Endodermal cell (in vitro differentiated cells): ENCODE data around the gene ITIH5. TPM values are rescaled to one million over a fixed set of nuclear protein-coding genes. Genes with fewer than 3 reads are reported as not detected.

Experiments
- DNase-seq: peaks from one replicate; pipeline ENCODE4 v3.0.0-alpha.2; 2017
- H3K27ac ChIP-seq: 2 replicates; pipeline ENCODE4 v1.5.1; 2013; ENCODE audit warnings: mild to moderate bottlenecking, low read depth, low read length, moderate library complexity
- H3K27me3 ChIP-seq: 2 replicates; pipeline ENCODE4 v1.6.1; 2013; ENCODE audit warnings: mild to moderate bottlenecking, low read length, moderate library complexity; ENCODE audit not compliant: insufficient read depth, control insufficient read depth, poor library complexity, severe bottlenecking
- H3K36me3 ChIP-seq: 2 replicates; pipeline ENCODE4 v1.7.0; 2013; ENCODE audit warnings: mild to moderate bottlenecking, low read length, moderate library complexity; ENCODE audit not compliant: control insufficient read depth, insufficient read depth
- H3K4me1 ChIP-seq: one replicate; pipeline ENCODE4 v1.7.0; 2013; ENCODE audit warnings: low read length; ENCODE audit not compliant: control insufficient read depth, insufficient read depth
- H3K4me3 ChIP-seq: 2 replicates; pipeline ENCODE4 v1.5.1; 2013; ENCODE audit warnings: mild to moderate bottlenecking, low read length, moderate library complexity
- H3K9ac ChIP-seq: 2 replicates; pipeline ENCODE4 v1.6.1; 2013; ENCODE audit warnings: mild to moderate bottlenecking, low read length, moderate library complexity; ENCODE audit not compliant: poor library complexity, severe bottlenecking; ENCODE audit errors: extremely low read depth
- H3K9me3 ChIP-seq: 2 replicates; pipeline ENCODE4 v1.6.1; 2013; ENCODE audit warnings: mild to moderate bottlenecking, low read length, moderate library complexity; ENCODE audit not compliant: control insufficient read depth
- H3K27ac Mint-ChIP-seq: 2 replicates; pipeline ENCODE4 v1.8.0; 2020; ENCODE audit warnings: mixed read lengths
- H3K27me3 Mint-ChIP-seq: 2 replicates; pipeline ENCODE4 v1.8.0; 2021; ENCODE audit warnings: mild to moderate bottlenecking, mixed read lengths; ENCODE audit not compliant: insufficient read depth
- H3K36me3 Mint-ChIP-seq: 2 replicates; pipeline ENCODE4 v1.8.0; 2020; ENCODE audit warnings: low read depth, mixed read lengths
- H3K4me1 Mint-ChIP-seq: 2 replicates; pipeline ENCODE4 v1.8.0; 2020; ENCODE audit warnings: mixed read lengths
- H3K4me3 Mint-ChIP-seq: 2 replicates; pipeline ENCODE4 v1.8.0; 2020; ENCODE audit warnings: mild to moderate bottlenecking, moderate library complexity, mixed read lengths
- H3K9me3 Mint-ChIP-seq: 2 replicates; pipeline ENCODE4 v1.8.0; 2020; ENCODE audit warnings: mild to moderate bottlenecking, mixed read lengths
- WGBS, 2 experiments: methylation state at CpG; one replicate each; pipeline versions ENCODE4 v1.1.5 to v1.1.7; 2013; ENCODE audit warnings: missing lambda C conversion rate in 2 of 2, mixed read lengths in 1 of 2; ENCODE audit not compliant: insufficient coverage in 1 of 2, insufficient read length in 1 of 2; 5-methylcytosine and 5-hydroxymethylcytosine counted together
- total RNA-seq, 2 donors: library from RNA; stranded (reverse); fragmentation: NEBNext Ultra II Directional in 1 of 2; extraction: Animal tissue kit (Norgen Biotek cat#: 25700) in 1 of 2; gene quantifications; 2 replicates in 1 of 2; 3 replicates in 1 of 2; pipeline ENCODE4 v1.2.1, GENCODE V29; 2021
- TF ChIP-seq, protein P1 (sequence below): fragments of 200-600 bp; sonication (generic); conservative IDR thresholded peaks from 2 replicates; pipeline ENCODE4 v1.5.0; 2021; ENCODE audit warnings: antibody characterized with exemption, mild to moderate bottlenecking

Gene ITIH5
- total RNA-seq, 2 donors from 2014 or later, result 2.9 to 5.3 TPM

DNA sequence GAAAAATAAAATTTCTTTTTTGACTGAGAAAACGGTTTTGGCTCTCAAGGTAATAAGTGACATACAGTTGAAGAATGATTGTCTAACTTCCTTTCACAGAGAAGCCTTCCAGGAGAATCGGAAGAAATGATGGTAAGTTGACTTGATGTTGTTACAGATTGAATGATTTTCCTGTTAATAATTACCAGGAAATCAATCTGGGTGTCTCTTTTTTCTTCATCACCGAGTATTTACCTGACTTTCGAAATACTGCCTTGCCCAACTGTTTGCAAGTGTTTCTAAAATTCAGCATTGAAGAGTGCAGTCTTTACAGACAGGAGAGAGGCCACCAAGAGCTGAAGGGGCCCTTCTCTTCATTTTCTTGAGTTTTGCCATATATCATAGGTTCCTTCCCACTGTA lies 40.3 kb upstream of the ITIH5 start:
- Mint-ChIP-seq H3K36me3 (no peaks in the 10 kb centered on the region), H3K9me3 (no peaks in the 10 kb centered on the region), H3K27me3 (peaks cover 2% of the 10 kb centered on the region), H3K4me3 (no peak overlapping the region), H3K4me1 (no peaks in the 10 kb centered on the region), H3K27ac (no peak overlapping the region)
- Histone ChIP-seq H3K27me3 (no peaks in the 10 kb centered on the region), H3K36me3 (no peaks in the 10 kb centered on the region), H3K4me1 (no peaks in the 10 kb centered on the region), H3K9ac (no peak overlapping the region), H3K4me3 (no peak overlapping the region), H3K9me3 (no peaks in the 10 kb centered on the region), H3K27ac (no peak overlapping the region)
- whole genome bisulfite sequencing, 2 experiments, result 88% methylated on average over 4 of the region's 4 CpGs
- TF ChIP-seq, protein P1, sequence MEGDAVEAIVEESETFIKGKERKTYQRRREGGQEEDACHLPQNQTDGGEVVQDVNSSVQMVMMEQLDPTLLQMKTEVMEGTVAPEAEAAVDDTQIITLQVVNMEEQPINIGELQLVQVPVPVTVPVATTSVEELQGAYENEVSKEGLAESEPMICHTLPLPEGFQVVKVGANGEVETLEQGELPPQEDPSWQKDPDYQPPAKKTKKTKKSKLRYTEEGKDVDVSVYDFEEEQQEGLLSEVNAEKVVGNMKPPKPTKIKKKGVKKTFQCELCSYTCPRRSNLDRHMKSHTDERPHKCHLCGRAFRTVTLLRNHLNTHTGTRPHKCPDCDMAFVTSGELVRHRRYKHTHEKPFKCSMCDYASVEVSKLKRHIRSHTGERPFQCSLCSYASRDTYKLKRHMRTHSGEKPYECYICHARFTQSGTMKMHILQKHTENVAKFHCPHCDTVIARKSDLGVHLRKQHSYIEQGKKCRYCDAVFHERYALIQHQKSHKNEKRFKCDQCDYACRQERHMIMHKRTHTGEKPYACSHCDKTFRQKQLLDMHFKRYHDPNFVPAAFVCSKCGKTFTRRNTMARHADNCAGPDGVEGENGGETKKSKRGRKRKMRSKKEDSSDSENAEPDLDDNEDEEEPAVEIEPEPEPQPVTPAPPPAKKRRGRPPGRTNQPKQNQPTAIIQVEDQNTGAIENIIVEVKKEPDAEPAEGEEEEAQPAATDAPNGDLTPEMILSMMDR, result no peak
- no peak for DNase-seq

DNA sequence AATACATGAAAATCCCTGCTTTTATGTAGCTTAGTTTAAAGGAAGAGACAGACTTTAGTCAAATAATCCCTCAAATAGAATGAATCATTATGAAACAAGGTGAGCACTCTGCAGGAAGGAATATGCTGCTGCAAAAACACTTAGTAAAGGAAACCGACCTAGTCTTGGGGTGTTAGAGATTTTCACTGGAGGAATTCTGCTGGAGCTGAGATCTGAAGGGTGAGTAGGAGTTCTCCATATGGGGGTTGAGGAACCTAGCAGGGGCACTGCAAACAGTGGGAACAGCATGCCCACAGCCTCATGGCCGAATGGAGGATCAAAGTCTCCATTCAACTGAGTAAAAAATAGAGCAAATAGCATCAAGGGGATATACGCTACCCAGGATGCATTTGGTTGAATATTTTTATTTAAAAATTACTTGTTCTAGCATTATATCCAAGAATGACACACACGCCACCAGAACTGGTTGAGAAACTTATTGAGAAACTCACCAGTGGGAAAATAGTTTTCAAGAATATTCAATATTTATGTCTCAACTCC lies 39.8 kb upstream of the ITIH5 start:
- H3K36me3 ChIP-seq, result no peaks in the 10 kb centered on the region
- no peak overlapping the region for H3K4me3 ChIP-seq
- no peak overlapping the region for H3K27ac ChIP-seq
- H3K9ac ChIP-seq, result no peak overlapping the region
- H3K9me3 Mint-ChIP-seq, result no peaks in the 10 kb centered on the region
- H3K27ac Mint-ChIP-seq, result no peak overlapping the region
- TF ChIP-seq, protein P1, result no peak
- H3K4me3 Mint-ChIP-seq, result no peak overlapping the region
- no peaks in the 10 kb centered on the region for H3K9me3 ChIP-seq
- no peaks in the 10 kb centered on the region for H3K27me3 ChIP-seq
- no peak for DNase-seq
- H3K4me1 ChIP-seq, result no peaks in the 10 kb centered on the region
- H3K27me3 Mint-ChIP-seq, result peaks cover 2% of the 10 kb centered on the region
- WGBS, 2 experiments, result 80 to 84% methylated on average over 1 to 4 of the region's 4 CpGs
- no peaks in the 10 kb centered on the region for H3K36me3 Mint-ChIP-seq
- no peaks in the 10 kb centered on the region for H3K4me1 Mint-ChIP-seq

DNA sequence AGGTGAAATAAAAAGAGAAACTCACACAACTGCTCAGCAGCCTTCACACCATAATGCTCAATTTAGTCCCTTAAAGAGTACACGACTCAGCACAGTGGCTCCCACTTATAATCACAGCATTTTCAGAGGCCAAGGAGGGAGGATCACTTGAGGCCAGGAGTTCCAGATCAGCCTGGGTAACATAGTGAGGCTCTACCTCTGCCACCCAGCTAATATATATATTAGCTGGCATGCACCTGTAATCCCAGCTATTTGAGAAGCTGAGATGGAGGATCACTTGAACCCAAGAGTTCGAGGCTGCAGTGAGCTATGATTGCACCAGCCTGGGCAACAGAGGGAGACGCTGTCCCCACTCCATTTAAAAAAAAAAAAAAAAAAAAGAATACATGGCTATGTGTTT lies 38.6 kb upstream of the ITIH5 start:
- Histone ChIP-seq H3K4me1 (no peaks in the 10 kb centered on the region), H3K36me3 (no peaks in the 10 kb centered on the region), H3K9me3 (no peaks in the 10 kb centered on the region), H3K4me3 (no peak overlapping the region), H3K27me3 (no peaks in the 10 kb centered on the region), H3K9ac (no peak overlapping the region), H3K27ac (no peak overlapping the region)
- Mint-ChIP-seq H3K4me3 (no peak overlapping the region), H3K36me3 (no peaks in the 10 kb centered on the region), H3K27me3 (no peaks in the 10 kb centered on the region), H3K4me1 (no peaks in the 10 kb centered on the region), H3K9me3 (no peaks in the 10 kb centered on the region), H3K27ac (no peak overlapping the region)
- DNase-seq, result no peak
- TF ChIP-seq, protein P1, result no peak
- WGBS, 2 experiments, result 97 to 100% methylated on average over 1 to 3 of the region's 3 CpGs
